GM12801 (cell line): ENCODE measurements around the gene PDZD11.

ENCODE experiments used
- TF ChIP-seq, protein P1 (sequence below): IDR thresholded peaks from one replicate; pipeline ENCODE4 v1.5.1; 2011; ENCODE audit warnings: control low read depth; ENCODE audit not compliant: insufficient read length; ENCODE audit errors: extremely low read depth

The PDZD11 gene

DNA sequence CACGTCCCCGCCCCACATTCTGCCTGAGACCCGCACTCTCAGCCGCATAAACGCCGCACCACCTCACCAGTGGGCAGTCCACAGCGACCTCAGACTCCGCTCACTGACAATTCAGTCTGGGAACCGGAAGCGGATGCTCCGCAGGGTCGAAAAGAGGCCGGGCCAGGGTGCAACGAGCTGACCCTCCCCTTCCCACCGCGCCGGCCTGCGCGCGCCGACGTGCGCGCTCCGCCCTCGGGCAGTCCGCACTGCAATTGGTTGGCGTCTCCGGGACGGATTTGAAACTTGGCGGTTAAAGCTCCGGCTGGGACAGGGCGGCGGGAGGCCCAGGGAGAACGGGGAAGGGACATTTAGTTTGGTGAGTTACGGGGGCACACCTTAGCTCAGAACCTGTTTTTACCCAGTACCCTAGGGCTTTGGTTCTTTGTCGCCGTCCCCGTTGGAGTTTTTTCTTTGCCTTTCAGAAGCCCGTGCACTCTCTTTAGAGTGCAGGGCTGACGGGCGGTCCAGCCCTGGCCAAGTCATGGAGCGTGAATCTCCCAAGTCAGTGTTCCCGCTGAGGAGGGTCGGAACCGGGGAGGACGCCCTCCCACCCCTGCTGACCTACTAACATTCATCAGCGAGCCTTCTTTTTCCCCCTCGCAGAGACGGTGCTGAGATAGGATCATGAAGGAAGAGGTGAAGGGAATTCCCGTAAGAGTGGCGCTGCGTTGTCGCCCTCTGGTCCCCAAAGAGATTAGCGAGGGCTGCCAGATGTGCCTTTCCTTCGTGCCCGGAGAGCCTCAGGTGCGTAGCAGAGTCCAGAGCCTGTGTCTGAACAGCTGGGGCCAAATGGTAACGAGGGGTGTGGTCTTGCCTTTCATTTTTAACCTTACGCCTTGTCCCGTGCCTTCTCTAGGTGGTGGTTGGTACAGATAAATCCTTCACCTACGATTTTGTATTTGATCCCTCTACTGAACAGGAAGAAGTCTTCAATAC, at the start of gene PDZD11, which contains the start of gene KIF4A:
Gene PDZD11 (minus strand): TSS at position 135 of the 978 bp plus-strand sequence. CDS start 586 bp downstream, outside the sequence.
Gene KIF4A (plus strand): TSS at position 312 of the 978 bp plus-strand sequence. CDS start 355 bp downstream, at position 667.
- TF ChIP-seq, protein P1, sequence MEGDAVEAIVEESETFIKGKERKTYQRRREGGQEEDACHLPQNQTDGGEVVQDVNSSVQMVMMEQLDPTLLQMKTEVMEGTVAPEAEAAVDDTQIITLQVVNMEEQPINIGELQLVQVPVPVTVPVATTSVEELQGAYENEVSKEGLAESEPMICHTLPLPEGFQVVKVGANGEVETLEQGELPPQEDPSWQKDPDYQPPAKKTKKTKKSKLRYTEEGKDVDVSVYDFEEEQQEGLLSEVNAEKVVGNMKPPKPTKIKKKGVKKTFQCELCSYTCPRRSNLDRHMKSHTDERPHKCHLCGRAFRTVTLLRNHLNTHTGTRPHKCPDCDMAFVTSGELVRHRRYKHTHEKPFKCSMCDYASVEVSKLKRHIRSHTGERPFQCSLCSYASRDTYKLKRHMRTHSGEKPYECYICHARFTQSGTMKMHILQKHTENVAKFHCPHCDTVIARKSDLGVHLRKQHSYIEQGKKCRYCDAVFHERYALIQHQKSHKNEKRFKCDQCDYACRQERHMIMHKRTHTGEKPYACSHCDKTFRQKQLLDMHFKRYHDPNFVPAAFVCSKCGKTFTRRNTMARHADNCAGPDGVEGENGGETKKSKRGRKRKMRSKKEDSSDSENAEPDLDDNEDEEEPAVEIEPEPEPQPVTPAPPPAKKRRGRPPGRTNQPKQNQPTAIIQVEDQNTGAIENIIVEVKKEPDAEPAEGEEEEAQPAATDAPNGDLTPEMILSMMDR, result no peak

DNA sequence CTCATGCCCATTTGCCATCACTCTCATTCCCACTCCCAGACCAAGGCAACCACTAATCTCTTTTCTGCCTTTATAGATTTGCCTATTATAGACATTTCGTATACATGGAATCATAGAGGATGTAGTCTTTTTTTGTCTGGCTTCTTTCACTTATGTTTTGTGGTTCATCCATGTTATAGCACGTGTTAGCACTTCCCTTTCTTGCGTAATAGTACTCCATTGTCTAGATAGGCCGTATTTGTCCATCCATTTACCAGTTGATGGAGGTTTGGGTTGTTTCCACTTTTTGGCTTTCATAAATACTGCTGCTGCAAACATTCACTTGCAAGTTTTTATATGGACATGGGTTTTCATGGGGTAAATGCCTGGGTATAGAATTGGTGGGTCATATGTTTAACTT, 48.6 kb upstream of the PDZD11 start:
- TF ChIP-seq, protein P1, result no peak

DNA sequence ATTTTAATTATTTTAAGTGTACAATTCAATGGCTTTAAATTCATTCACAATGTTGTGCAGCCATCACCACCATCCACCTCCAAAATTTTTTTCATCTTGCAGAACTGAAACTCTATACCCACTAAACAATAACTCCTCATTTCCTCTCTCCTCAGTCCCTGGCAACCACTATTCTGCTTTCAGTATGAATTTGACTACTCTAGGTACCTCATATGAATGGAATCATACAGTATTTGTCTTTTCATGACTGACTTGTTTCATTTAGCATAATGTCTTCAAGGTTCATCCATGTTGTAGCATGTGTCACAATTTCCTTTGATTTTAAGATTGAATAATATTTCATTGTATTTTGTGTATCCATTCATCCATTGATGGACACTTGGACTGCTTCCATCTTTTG, 47.0 kb upstream of the PDZD11 start:
- TF ChIP-seq, protein P1, result no peak

DNA sequence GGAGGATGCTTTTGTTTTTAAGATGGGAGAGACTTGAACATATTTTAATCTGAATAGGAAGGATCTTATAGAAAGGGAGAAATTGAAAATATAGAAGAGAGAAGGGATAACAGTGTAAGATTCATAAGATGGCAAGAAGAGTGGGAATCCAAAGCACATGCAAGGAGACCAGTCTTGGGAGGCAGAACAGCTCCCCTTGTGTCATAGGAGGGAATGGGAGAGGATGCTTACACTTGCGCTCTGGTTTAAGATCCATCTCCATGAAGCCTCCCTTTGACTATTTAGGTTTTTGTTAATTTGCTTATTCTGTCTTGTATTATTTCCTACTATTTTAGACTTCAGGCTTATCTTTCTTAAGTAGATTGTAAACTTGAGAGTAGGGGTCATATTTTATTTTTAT, 42.9 kb upstream of the PDZD11 start:
- TF ChIP-seq, protein P1, result no peak

DNA sequence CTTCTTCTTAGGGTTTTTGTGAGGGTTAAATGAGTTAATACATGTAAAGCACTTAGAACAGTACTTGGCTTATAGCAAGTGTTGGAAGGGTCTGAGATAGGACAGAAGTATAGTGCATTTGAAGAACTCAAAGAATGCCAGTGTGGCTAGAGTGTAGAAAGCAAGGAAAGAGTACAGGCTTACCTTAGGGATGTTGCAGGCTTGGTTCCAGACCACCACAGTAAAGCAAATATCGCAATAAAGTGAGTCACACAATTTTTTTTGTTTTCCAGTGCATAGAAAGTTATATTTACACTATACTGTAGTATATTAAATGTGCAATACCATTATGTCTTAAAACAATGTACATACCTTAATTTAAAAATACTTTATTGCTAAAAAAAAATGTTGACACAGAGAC, 41.4 kb upstream of the PDZD11 start:
- TF ChIP-seq, protein P1, result no peak

DNA sequence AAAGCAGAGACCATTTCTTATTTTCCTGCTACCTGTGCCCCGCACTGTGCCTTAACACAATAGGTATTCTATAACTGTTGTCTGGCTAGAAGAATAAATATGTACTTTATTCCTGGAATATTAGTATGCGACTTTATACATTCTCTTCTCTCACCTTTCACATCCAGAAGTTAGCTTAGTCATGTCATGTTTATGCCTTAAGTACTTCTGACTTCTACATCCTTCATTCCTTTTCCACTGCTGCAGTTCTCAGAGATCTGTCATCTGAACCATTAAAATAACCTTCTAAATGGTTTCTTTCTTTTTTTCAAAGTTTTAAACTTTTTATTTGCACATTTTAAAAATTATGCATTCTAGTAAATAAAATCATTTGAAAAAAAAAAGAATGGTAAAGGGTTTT, 34.6 kb upstream of the PDZD11 start:
- TF ChIP-seq, protein P1, result no peak

DNA sequence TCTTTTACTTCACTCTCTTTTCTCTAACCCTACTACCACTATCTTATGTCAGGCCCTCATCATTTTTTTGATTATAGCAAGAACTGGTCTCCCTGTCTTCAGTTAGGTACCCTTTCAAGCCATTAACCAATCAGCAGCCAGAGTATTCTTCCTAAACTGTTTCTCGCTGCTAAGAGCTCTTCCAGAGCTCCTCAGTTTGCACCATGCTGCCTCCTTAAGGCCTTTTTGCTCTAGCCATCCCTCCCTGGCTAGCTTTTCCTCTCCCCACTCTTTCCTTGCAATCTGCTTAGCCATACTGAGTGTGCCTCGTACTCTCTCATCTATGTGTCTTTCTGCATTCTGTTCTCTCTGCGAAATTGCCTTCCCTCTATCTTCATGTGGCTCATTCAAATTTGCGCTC, 33.1 kb upstream of the PDZD11 start:
- TF ChIP-seq, protein P1, result no peak
